ENCODE results near the gene CYP4A22.
A peak's percentile ranks its signal among the peaks of the same experiment; 100 is the strongest.
"Not testable (repeated sequence)": the region's sequence is repeated elsewhere in the genome, so short reads cannot be mapped to it uniquely, and the experiment has no call there.

The CYP4A22 gene

GRCh38 chr1:47157957-47158356, 20.7 kb downstream of the CYP4A22 start:
- not testable (repeated sequence) for DNase-seq (ENCODE audit: low read depth)

- DNase-seq (ENCODE audit: low read depth): no peak
Observed at GRCh38 chr1:47160716-47161115, 23.5 kb downstream of the CYP4A22 start.

GRCh38 chr1:47161298-47162040, 24.2 kb downstream of the CYP4A22 start:
- no peak for DNase-seq (ENCODE audit: low read depth)

- no peak for DNase-seq (ENCODE audit: low read depth)
Observed at GRCh38 chr1:47164552-47164951, 27.3 kb downstream of the CYP4A22 start.

GRCh38 chr1:47172782-47173181, 35.5 kb downstream of the CYP4A22 start:
- no peak for DNase-seq (ENCODE audit: low read depth)

- no peak for DNase-seq (ENCODE audit: low read depth)
Observed at GRCh38 chr1:47174656-47175020, 37.4 kb downstream of the CYP4A22 start.

- DNase-seq (ENCODE audit: low read depth): peak; percentile 19
Observed at GRCh38 chr1:47175227-47175934, 38.1 kb downstream of the CYP4A22 start.

- DNase-seq (ENCODE audit: low read depth): no peak
Observed at GRCh38 chr1:47178020-47178419, 40.8 kb downstream of the CYP4A22 start.

- no peak for DNase-seq (ENCODE audit: low read depth)
Observed at GRCh38 chr1:47178654-47179016, 41.4 kb downstream of the CYP4A22 start.

GRCh38 chr1:47179017-47179987, 42.1 kb downstream of the CYP4A22 start:
- peak; percentile 49 for DNase-seq (ENCODE audit: low read depth)

GRCh38 chr1:47179988-47180563, 42.8 kb downstream of the CYP4A22 start:
- DNase-seq (ENCODE audit: low read depth): no peak

- no peak for DNase-seq (ENCODE audit: low read depth)
Observed at GRCh38 chr1:47180603-47181094, 43.4 kb downstream of the CYP4A22 start.

GRCh38 chr1:47181095-47181954, 44.1 kb downstream of the CYP4A22 start:
- DNase-seq (ENCODE audit: low read depth): no peak

- DNase-seq (ENCODE audit: low read depth): no peak
Observed at GRCh38 chr1:47181955-47182675, 44.9 kb downstream of the CYP4A22 start.

- DNase-seq (ENCODE audit: low read depth): no peak
Observed at GRCh38 chr1:47182676-47183235, 45.5 kb downstream of the CYP4A22 start.

GRCh38 chr1:47183308-47184089, 46.3 kb downstream of the CYP4A22 start:
- DNase-seq (ENCODE audit: low read depth): no peak

GRCh38 chr1:47184090-47184821, 47.0 kb downstream of the CYP4A22 start:
- no peak for DNase-seq (ENCODE audit: low read depth)
